Measurements from ENCODE around the gene PLXNA3. TPM values are rescaled to one million over a fixed set of nuclear protein-coding genes. Genes with fewer than 3 reads are reported as not detected.

PLXNA3 gene
- total and polyA plus RNA-seq, 2 experiments from 2014 or later: 2.7 to 5.4 TPM

- H3K27ac Mint-ChIP-seq: no peak overlapping the region
- peaks cover 9% of the 10 kb centered on the region for H3K27me3 Mint-ChIP-seq (ENCODE audit: insufficient read depth, low read depth, poor library complexity)
- TF ChIP-seq STAT1 (IDR thresholded peaks at IDR 0.05; ENCODE audit: unreplicated experiment): no peak
- TF ChIP-seq ZNF114 (CRISPR knock-in tag; IDR thresholded peaks at IDR 0.05): no peak
- TF ChIP-seq ETS1 (IDR thresholded peaks at IDR 0.05): no peak
- TF ChIP-seq REST (IDR thresholded peaks at IDR 0.05; ENCODE audit: unreplicated experiment): no peak
- no peak for TF ChIP-seq ZNF331 (CRISPR knock-in tag; IDR thresholded peaks at IDR 0.05; ENCODE audit: low read depth)
- no peak for TF ChIP-seq CREB1 (CRISPR knock-in tag; IDR thresholded peaks at IDR 0.05; ENCODE audit: low read depth)
- no peak for TF ChIP-seq EZH2phosphoT487 (IDR thresholded peaks at IDR 0.05; ENCODE audit: unreplicated experiment)
- TF ChIP-seq CTCF (conservative IDR thresholded peaks at IDR 0.05; ENCODE audit: low read depth in 2 of 2): no peak
- no peak for TF ChIP-seq POLR2AphosphoS5 (IDR thresholded peaks at IDR 0.05; ENCODE audit: low read depth)
- TF ChIP-seq ZNF462 (CRISPR knock-in tag; IDR thresholded peaks at IDR 0.05): no peak
- no peak for TF ChIP-seq EZH2 (IDR thresholded peaks at IDR 0.05; ENCODE audit: low read depth, unreplicated experiment)
- Histone ChIP-seq H3K9me2 (ENCODE audit: insufficient read depth) (no peaks in the 10 kb centered on the region), H3K27ac (ENCODE audit: low read depth) (no peak overlapping the region), H4K20me1 (replicated peaks; ENCODE audit: insufficient read depth) (no peaks in the 10 kb centered on the region), H3K36me3 (ENCODE audit: insufficient read depth) (no peaks in the 10 kb centered on the region), H3K4me3 (peak overlapping the region; percentile 51), H3K27me3 (ENCODE audit: insufficient read depth) (no peaks in the 10 kb centered on the region), H3F3A (replicated peaks; ENCODE audit: low read depth) (no peaks in the 10 kb centered on the region), H3K79me2 (replicated peaks; ENCODE audit: insufficient read depth) (peaks cover 4% of the 10 kb centered on the region), H3K4me1 (ENCODE audit: insufficient read depth) (0 out of 2 replicates have a peak, but pooled peaks cover 3% of the 10 kb centered on the region), H2AFZ (no peak overlapping the region), H3K4me2 (peak overlapping the region; percentile 78)
- DNase-seq (ENCODE audit: low spot score) (peak; percentile 30), ATAC-seq (peak; percentile 45)
- peak overlapping the region; percentile 73 for H3K4me3 Mint-ChIP-seq
- H3K4me1 Mint-ChIP-seq: peaks cover 3% of the 10 kb centered on the region; the same call in 1 of the 3 replicates
- H3K36me3 Mint-ChIP-seq (ENCODE audit: low read depth): peaks cover 19% of the 10 kb centered on the region; the same call in 2 of the 3 replicates
- H3K9me3 Mint-ChIP-seq: no peaks in the 10 kb centered on the region
Observed at GRCh38 chrX:154443479-154443910, 14.6 kb upstream of the PLXNA3 start.

All from GM23338 (cell line).